ENCODE data around the gene ME2. TPM values are rescaled to one million over a fixed set of nuclear protein-coding genes. Genes with fewer than 3 reads are reported as not detected.
A peak's percentile ranks its signal among the peaks of the same experiment; 100 is the strongest.
"Not testable (repeated sequence)": the region's sequence is repeated elsewhere in the genome, so short reads cannot be mapped to it uniquely, and the experiment has no call there.

ME2 gene
- total RNA-seq, 1 donor from 2014 or later: 142 TPM

DNA sequence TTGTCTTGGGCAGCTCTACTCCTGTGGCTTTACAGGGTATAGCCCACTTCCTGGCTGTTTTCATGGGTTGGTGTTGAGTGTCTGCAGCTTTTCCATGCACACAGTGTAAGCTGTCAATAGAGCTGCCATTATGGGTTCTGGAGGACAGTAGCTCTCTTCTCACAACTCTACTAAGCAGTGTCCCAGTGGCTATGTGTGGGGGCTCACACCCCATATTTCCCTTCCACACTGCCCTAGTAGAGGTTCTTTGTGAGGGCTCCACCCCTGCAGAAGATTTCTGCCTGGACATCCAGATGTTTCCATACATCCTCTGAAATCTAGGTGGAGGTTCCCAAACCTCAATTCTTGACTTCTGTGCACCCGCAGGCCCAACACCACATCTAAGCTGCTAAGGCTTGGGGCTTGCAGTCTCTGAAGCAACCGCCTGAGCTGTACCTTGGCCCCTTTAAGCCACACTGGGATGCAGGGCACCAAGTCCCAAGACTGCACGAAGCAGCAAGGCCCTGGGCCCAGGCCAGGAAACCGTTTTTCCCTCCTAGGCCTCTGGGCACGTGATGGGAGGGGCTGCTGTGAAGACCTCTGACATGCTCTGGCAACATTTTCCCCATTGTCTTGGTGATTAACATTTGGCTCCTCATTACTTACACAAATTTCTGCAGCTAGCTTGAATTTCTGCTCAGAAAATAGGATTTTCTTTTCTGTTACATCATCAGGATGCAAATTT is 98.3 kb downstream of the ME2 start:
- DNase-seq: no peak

DNA sequence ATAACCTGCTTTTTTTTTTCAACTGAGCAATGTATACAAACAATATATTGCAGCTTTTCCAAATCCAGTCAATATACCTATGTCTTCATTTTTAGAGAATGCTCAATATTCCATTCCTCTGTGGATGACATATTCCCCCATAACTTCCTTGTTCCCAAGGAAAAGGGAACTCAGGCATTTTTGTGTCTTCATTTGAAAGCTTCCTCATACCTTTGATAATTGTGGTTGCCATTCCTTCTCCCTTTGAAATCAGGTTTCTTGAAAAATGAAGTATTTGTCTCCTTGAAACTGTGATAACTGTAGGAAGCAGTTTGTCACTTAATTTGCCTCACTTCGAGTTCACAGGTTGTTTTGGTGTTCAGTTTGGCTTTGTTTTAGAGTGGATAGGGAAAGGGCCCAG is 102.5 kb downstream of the ME2 start:
- no peak for DNase-seq

DNA sequence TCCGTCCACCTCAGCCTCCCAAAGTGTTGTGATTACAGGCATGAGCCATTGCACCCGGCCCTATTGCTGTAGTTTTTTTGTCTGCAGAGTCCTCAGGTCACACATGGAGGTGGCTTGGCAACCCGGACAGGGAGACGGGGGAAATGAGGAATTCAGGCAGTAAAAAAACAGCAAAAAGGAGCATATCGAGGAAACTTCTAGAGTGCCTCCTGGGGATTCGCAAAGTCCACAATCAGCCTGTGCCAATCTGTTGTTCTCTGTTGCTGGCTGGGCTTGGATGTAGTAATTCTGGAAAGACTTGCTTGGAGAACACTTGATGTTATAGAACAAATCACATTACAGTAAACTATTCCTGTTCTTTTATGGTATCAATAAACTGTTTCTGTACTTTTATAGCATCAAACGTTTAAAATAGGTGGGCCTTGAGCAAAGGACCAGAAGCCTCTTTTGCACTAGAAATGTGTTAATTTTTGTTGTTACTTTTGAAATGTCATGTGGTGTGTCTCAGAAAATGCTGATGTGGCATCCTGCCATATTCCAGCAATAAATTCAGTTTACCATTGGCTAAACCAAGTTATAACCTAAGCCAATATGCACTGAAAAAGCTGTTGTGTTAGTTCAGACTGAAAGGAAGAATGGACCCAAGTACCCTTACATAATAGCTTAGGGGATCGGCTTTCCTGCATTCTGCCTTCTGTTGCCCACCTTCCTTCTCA is 103.3 kb downstream of the ME2 start:
- DNase-seq: no peak

DNA sequence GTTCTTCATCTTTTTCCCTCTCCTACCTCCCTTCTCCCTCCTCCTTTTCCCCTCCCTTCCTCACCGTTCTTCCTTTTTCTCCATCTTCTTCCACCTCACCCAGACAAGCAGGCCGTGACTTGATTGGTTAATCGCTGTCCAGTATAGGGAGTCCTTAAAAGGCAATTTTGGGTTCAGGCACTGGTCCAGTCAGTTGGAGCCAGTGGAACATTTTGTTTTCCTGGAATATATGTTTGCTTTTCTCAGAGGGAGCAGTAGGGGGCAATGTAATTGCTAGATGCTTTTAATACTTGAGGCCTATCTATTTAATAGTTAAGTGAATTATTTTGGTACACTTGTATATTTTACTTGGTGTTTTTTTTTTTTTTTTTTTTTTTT is 103.9 kb downstream of the ME2 start:
- no peak for DNase-seq

DNA sequence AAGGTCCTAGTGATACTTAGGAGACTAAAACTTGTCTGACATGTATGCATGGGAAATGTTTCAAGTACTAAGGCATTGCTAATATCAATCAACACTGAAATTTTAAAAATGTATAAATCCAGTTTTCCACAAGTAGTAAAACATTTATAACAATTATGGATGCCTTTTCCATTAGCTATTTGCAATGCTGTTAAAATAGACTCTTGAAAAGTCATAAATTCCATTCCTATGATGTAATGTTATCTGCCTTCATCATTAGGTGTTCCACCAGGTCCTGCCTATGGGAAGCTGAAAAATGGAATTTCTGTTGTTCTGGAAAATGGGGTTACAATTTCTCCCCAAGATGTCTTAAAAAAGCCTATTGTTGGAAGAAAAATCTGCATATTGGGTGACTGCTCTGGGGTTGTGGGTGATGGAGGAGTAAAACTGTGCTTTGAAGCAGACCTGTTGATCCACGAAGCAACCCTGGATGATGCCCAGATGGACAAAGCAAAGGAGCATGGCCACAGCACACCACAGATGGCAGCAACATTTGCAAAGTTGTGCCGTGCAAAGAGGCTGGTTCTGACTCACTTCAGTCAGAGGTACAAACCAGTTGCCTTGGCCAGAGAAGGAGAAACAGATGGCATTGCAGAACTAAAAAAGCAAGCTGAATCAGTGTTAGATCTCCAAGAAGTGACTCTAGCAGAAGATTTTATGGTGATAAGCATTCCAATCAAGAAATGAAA is 107.6 kb downstream of the ME2 start:
- DNase-seq: peak; percentile 11

DNA sequence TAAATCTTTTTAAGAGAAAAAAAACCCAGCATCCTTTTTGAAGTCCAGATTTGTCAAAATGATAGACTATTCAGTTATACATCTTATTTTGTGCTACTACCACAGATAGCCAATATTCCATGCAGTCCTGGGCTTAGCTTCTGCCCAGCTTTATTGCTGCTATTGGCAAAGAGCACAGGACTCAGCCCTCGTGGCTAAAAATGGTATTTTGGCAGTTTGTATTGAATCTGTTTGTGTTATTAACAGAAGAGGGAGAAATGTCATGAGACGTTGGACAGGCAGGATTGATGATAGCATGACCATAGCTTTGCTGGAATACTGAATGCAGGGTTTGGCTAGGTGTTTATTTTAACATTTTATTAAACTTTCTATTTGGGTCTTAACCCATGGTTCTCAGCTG is 108.3 kb downstream of the ME2 start:
- DNase-seq: no peak

DNA sequence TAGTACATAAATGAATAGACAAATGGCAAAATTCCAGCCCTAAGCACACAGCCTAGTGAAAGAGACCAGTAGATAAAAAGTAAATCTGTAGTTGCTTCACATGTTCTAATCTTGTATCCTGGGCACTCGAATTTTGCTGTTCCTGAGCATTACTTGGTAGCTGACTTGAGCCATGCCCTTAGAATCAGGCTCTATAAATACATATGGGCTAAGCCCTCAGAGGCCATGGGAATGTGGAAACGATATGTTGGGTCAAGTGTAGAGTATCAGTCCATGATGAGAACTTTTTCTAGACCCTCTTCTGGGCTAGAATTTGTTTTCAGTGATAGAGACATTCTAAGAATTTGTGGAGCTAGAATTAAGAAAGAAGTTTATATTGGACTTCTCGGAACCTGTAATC is 110.8 kb downstream of the ME2 start:
- no peak for DNase-seq

DNA sequence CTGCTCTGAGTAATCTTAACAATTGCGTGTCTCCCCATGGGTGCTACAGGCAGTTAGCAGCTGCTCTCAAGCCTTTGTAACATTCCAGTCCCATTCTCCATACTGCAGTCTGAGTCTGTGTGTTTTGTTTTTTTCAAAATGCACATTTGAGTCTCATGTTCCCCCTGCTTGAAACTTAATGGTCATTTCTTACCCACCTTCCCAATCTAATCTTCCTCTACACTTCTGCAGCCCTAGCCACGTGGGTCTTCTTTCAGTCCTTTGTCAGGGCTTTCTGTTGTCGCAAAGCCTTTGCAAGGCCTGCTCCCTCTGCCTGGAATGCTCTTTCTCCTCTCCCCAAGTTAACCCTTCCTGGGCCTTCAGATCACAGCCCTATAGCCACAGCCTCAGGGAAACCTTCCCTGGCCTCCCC is 113.4 kb downstream of the ME2 start:
- DNase-seq: no peak

DNA sequence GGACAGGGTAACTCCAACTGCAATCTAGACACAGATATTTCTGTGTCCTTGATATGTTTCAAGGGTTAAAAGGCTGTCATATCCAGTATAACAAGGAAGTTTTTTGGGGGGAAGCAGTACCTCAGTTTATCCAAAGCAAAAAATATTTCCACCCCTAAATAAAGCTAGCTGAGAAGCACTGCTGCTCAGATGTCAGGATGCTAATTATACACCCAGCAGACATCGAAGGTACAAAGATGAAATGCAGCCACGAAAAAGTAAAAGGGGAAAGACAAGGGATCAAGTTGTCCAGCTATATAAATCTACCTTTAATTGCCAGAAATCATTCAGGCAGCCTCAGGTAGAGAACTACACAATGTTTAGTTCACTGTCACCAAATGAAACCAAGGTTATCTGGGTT is 115.1 kb downstream of the ME2 start:
- DNase-seq: no peak

DNA sequence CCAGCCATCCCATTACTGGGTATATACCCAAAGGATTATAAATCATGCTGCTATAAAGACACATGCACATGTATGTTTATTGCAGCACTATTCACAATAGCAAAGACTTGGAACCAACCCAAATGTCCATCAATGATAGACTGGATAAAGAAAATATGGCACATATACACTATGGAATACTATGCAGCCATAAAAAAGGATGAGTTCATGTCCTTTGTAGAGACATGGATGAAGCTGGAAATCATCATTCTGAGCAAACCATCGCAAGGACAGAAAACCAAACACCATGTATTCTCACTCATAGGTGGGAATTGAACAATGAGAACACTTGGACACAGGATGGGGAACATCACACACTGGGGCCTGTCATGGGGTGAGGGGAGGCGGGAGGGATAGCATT is 124.3 kb downstream of the ME2 start:
- not testable (repeated sequence) for DNase-seq

Small RNA genes within 50 kb of the gene (small RNA-seq; reads per million reads assigned to genes)
- not detected for gene RF00019

Other genes starting within 250 kb of the ME2 start
- 0.94 TPM for gene MRO, start 59.1 kb upstream of the ME2 start, total RNA-seq
- gene ELAC1, start 88.9 kb downstream of the ME2 start, total RNA-seq: 7.2 TPM
- 80.2 TPM for gene SMAD4, start 151.1 kb downstream of the ME2 start, total RNA-seq